ENCODE measurements around the gene EPHB2. TPM values are rescaled to one million over a fixed set of nuclear protein-coding genes. Genes with fewer than 3 reads are reported as not detected.

The EPHB2 gene
- polyA plus RNA-seq, 2 of the 4 experiments (the other 2 are of a cell fraction): 13.0 to 35.3 TPM

DNA sequence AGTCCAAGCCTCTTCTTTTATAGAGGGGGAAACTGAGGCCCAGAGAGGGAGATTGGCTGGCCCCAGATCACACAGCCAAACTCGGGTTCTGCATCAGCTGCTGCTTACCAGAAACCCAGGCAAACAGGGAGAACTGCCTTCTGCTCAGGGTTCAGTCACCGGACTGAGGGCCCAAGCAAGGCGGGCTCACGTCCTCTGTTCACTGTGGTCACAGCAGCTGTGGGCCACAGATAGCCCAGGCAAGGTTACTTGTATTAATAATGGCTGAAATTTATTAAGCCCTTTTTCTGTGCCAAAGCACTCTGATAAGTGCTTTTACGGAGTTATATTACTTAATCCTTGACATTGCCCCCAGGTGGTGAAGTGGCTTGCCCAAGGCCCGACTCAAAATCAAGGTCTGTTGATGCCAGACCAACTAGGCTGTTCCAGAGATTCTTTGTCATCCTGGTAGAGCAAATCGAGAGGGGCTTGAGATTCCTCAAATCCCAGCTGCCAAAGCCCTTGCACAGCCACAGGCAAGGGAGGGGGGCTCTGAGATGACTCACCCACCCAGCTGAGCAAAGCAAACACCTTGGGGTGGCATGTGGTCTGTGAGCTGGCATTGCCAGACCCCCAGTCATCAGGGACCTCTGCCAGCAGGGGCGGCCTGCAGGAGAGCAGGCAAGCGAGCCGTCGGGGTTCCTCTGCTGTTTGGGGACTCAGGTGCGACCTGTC, 36.5 kb downstream of the EPHB2 start (continued):
- TF ChIP-seq RAD21 (conservative IDR thresholded peaks at IDR 0.05 in 1 of 2, IDR thresholded peaks at IDR 0.05 in 1 of 2) (peak; percentile 16 to 52; a peak in 2 of 5 replicates), MAZ (IDR thresholded peaks at IDR 0.05; ENCODE audit: borderline replicate concordance, low read depth, low read length) (no peak), ZSCAN20 (CRISPR knock-in tag; IDR thresholded peaks at IDR 0.05) (no peak), EHMT2 (IDR thresholded peaks at IDR 0.05; ENCODE audit: low read depth) (no peak), ESRRA (IDR thresholded peaks at IDR 0.05; ENCODE audit: borderline replicate concordance, low read length) (no peak), GATA3 (IDR thresholded peaks at IDR 0.05; ENCODE audit: borderline replicate concordance) (peak; percentile 95), NR3C1 (IDR thresholded peaks at IDR 0.05) (no peak), CBX2 (IDR thresholded peaks at IDR 0.05; ENCODE audit: borderline replicate concordance, low read depth) (no peak), POLR2A (IDR thresholded peaks at IDR 0.05; ENCODE audit: low read length) (no peak), TP53 (CRISPR knock-in tag; IDR thresholded peaks at IDR 0.05) (no peak), CHD2 (IDR thresholded peaks at IDR 0.05; ENCODE audit: low read length, partially characterized antibody) (no peak), CEBPB (IDR thresholded peaks at IDR 0.05) (peak; percentile 47 to 70; a peak in 3 of 4 replicates), HOXB5 (CRISPR knock-in tag; IDR thresholded peaks at IDR 0.05) (no peak), EP300 (IDR thresholded peaks at IDR 0.05) (peak; percentile 87 to 94; a peak in 4 of 5 replicates), HDAC2 (IDR thresholded peaks at IDR 0.05) (no peak), RCOR1 (IDR thresholded peaks at IDR 0.05; ENCODE audit: low read depth, low read length) (no peak), BHLHE40 (IDR thresholded peaks at IDR 0.05; ENCODE audit: low read depth, low read length) (no peak), RARB (CRISPR knock-in tag; IDR thresholded peaks at IDR 0.05) (no peak), CBX8 (IDR thresholded peaks at IDR 0.05) (no peak), NFE2L2 (conservative IDR thresholded peaks at IDR 0.05; ENCODE audit: low read length) (no peak), FOSB (CRISPR knock-in tag; IDR thresholded peaks at IDR 0.05) (no peak), TFCP2L1 (CRISPR knock-in tag; IDR thresholded peaks at IDR 0.05) (no peak), MAFK (IDR thresholded peaks at IDR 0.05; ENCODE audit: partially characterized antibody) (no peak), EHF (CRISPR knock-in tag; IDR thresholded peaks at IDR 0.05) (no peak), HOXA7 (CRISPR knock-in tag; IDR thresholded peaks at IDR 0.05) (no peak), RNF2 (IDR thresholded peaks at IDR 0.05; ENCODE audit: borderline replicate concordance, low read depth) (no peak), RFX5 (IDR thresholded peaks at IDR 0.05) (no peak), JUN (IDR thresholded peaks at IDR 0.05) (peak; percentile 40 to 89; a peak in 4 of 5 replicates), ZNF302 (CRISPR knock-in tag; IDR thresholded peaks at IDR 0.05) (no peak), MYC (IDR thresholded peaks at IDR 0.05; ENCODE audit: borderline replicate concordance, low read length) (peak; percentile 40; the same call in 1 of the 2 replicates), JUNB (IDR thresholded peaks at IDR 0.05) (peak; percentile 97), SMC3 (IDR thresholded peaks at IDR 0.05) (peak; percentile 44; the same call in 2 of the 3 replicates), KDM5A (IDR thresholded peaks at IDR 0.05) (no peak), ZC3H11A (IDR thresholded peaks at IDR 0.05) (no peak)
- TF ChIP-seq, protein P1, sequence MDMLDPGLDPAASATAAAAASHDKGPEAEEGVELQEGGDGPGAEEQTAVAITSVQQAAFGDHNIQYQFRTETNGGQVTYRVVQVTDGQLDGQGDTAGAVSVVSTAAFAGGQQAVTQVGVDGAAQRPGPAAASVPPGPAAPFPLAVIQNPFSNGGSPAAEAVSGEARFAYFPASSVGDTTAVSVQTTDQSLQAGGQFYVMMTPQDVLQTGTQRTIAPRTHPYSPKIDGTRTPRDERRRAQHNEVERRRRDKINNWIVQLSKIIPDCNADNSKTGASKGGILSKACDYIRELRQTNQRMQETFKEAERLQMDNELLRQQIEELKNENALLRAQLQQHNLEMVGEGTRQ (IDR thresholded peaks at IDR 0.05): no peak; the same call in 1 of the 2 replicates
- TF ChIP-seq, protein P2, sequence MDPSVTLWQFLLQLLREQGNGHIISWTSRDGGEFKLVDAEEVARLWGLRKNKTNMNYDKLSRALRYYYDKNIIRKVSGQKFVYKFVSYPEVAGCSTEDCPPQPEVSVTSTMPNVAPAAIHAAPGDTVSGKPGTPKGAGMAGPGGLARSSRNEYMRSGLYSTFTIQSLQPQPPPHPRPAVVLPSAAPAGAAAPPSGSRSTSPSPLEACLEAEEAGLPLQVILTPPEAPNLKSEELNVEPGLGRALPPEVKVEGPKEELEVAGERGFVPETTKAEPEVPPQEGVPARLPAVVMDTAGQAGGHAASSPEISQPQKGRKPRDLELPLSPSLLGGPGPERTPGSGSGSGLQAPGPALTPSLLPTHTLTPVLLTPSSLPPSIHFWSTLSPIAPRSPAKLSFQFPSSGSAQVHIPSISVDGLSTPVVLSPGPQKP (IDR thresholded peaks at IDR 0.05; ENCODE audit: low read depth, low read length): no peak
- TF ChIP-seq, protein P3, sequence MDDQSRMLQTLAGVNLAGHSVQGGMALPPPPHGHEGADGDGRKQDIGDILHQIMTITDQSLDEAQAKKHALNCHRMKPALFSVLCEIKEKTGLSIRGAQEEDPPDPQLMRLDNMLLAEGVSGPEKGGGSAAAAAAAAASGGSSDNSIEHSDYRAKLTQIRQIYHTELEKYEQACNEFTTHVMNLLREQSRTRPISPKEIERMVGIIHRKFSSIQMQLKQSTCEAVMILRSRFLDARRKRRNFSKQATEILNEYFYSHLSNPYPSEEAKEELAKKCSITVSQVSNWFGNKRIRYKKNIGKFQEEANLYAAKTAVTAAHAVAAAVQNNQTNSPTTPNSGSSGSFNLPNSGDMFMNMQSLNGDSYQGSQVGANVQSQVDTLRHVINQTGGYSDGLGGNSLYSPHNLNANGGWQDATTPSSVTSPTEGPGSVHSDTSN (IDR thresholded peaks at IDR 0.05): peak; percentile 94
- TF ChIP-seq, protein P4, sequence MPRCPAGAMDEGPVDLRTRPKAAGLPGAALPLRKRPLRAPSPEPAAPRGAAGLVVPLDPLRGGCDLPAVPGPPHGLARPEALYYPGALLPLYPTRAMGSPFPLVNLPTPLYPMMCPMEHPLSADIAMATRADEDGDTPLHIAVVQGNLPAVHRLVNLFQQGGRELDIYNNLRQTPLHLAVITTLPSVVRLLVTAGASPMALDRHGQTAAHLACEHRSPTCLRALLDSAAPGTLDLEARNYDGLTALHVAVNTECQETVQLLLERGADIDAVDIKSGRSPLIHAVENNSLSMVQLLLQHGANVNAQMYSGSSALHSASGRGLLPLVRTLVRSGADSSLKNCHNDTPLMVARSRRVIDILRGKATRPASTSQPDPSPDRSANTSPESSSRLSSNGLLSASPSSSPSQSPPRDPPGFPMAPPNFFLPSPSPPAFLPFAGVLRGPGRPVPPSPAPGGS (IDR thresholded peaks at IDR 0.05): peak; percentile 58; the same call in 1 of the 3 replicates
- TF ChIP-seq, protein P5, sequence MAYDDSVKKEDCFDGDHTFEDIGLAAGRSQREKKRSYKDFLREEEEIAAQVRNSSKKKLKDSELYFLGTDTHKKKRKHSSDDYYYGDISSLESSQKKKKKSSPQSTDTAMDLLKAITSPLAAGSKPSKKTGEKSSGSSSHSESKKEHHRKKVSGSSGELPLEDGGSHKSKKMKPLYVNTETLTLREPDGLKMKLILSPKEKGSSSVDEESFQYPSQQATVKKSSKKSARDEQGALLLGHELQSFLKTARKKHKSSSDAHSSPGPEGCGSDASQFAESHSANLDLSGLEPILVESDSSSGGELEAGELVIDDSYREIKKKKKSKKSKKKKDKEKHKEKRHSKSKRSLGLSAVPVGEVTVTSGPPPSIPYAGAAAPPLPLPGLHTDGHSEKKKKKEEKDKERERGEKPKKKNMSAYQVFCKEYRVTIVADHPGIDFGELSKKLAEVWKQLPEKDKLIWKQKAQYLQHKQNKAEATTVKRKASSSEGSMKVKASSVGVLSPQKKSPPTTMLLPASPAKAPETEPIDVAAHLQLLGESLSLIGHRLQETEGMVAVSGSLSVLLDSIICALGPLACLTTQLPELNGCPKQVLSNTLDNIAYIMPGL (CRISPR knock-in tag; IDR thresholded peaks at IDR 0.05; ENCODE audit: borderline replicate concordance): no peak
- TF ChIP-seq, protein P6, sequence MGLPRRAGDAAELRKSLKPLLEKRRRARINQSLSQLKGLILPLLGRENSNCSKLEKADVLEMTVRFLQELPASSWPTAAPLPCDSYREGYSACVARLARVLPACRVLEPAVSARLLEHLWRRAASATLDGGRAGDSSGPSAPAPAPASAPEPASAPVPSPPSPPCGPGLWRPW (IDR thresholded peaks at IDR 0.05): no peak
